GM11168 (cell line): ENCODE results near the gene NOSTRIN.

ENCODE experiments used
- in situ Hi-C: fragments of 300-500 bp; cut with MboI; formaldehyde crosslinking; loops from one replicate; pipeline ENCODE4 v1.12.0; 2022; ENCODE audit warnings: low sequenced_read_pairs; ENCODE audit not compliant: unreplicated experiment

The NOSTRIN gene

GRCh38 chr2:168814939-168815907 is 12.8 kb downstream of the NOSTRIN start:
- in situ Hi-C loops = no loop called here

GRCh38 chr2:168816369-168816768 is 13.9 kb downstream of the NOSTRIN start:
- in situ Hi-C loops = no loop called here

GRCh38 chr2:168819050-168819715 is 16.7 kb downstream of the NOSTRIN start:
- in situ Hi-C loops = no loop called here

- in situ Hi-C loops = no loop called here
These were observed 17.5 kb downstream of the NOSTRIN start for GRCh38 chr2:168819829-168820489.

- in situ Hi-C loops = no loop called here
These were observed 19.1 kb downstream of the NOSTRIN start for GRCh38 chr2:168821577-168821976.

GRCh38 chr2:168821992-168822391 is 19.6 kb downstream of the NOSTRIN start:
- in situ Hi-C loops = no loop called here

- in situ Hi-C loops = no loop called here
These were observed 22.7 kb downstream of the NOSTRIN start for GRCh38 chr2:168825126-168825525.

- in situ Hi-C loops = no loop called here
These were observed 28.5 kb downstream of the NOSTRIN start for GRCh38 chr2:168830958-168831357.

GRCh38 chr2:168831662-168832061 is 29.2 kb downstream of the NOSTRIN start:
- in situ Hi-C loops = no loop called here

GRCh38 chr2:168835969-168836368 is 33.5 kb downstream of the NOSTRIN start:
- in situ Hi-C loops = no loop called here

- in situ Hi-C loops = no loop called here
These were observed 39.0 kb downstream of the NOSTRIN start for GRCh38 chr2:168841445-168841844.

- in situ Hi-C loops = no loop called here
These were observed 40.8 kb downstream of the NOSTRIN start for GRCh38 chr2:168843253-168843652.

GRCh38 chr2:168848225-168848624 is 45.8 kb downstream of the NOSTRIN start:
- in situ Hi-C loops = no loop called here

GRCh38 chr2:168849610-168850009 is 47.2 kb downstream of the NOSTRIN start:
- in situ Hi-C loops = no loop called here

- in situ Hi-C loops = no loop called here
These were observed 48.4 kb downstream of the NOSTRIN start for GRCh38 chr2:168850846-168851245.

- in situ Hi-C loops = no loop called here
These were observed 49.4 kb downstream of the NOSTRIN start for GRCh38 chr2:168851674-168852320.

- in situ Hi-C loops = no loop called here
These were observed 50.0 kb downstream of the NOSTRIN start for GRCh38 chr2:168852481-168852880.

- in situ Hi-C loops = no loop called here
These were observed 51.0 kb downstream of the NOSTRIN start for GRCh38 chr2:168853471-168853870.

GRCh38 chr2:168854651-168855050 is 52.2 kb downstream of the NOSTRIN start:
- in situ Hi-C loops = no loop called here

- in situ Hi-C loops = no loop called here
These were observed 53.2 kb downstream of the NOSTRIN start for GRCh38 chr2:168855601-168856000.
